MG63 (cell line): ENCODE results near the gene SHISA4. TPM values are rescaled to one million over a fixed set of nuclear protein-coding genes. Genes with fewer than 3 reads are reported as not detected.

Experiments used
- DNase-seq: peaks from one replicate; pipeline ENCODE4 v3.0.0-alpha.2; 2020
- H3K27me3 ChIP-seq: fragments of 250-450 bp; sonication (Bioruptor Pico); 2 replicates; pipeline ENCODE4 v1.5.1; 2020; ENCODE audit warnings: mild to moderate bottlenecking, moderate library complexity
- H3K36me3 ChIP-seq: fragments of 250-450 bp; sonication (Bioruptor Pico); 2 replicates; pipeline ENCODE4 v1.5.1; 2020; ENCODE audit warnings: mild to moderate bottlenecking, moderate library complexity
- H3K4me3 ChIP-seq: fragments of 250-450 bp; sonication (Bioruptor Pico); 2 replicates; pipeline ENCODE4 v1.5.1; 2020; ENCODE audit warnings: mild to moderate bottlenecking, moderate library complexity
- H3K9me3 ChIP-seq: fragments of 250-450 bp; sonication (Bioruptor Pico); 2 replicates; pipeline ENCODE4 v1.5.1; 2020; ENCODE audit warnings: mild to moderate bottlenecking, moderate library complexity
- total RNA-seq: library from RNA; depleted of rRNA; stranded (reverse); fragments of >200 nt; shearing (Covaris generic); gene quantifications from 2 replicates; pipeline ENCODE4 v1.2.3, GENCODE V29; 2014; ENCODE audit warnings: low replicate concordance

The SHISA4 gene
- total RNA-seq, 1 experiment from 2014 or later, result 28.8 TPM

- no peaks in the 10 kb centered on the region for H3K36me3 ChIP-seq
- no peaks in the 10 kb centered on the region for H3K9me3 ChIP-seq
- no peak for DNase-seq
- H3K4me3 ChIP-seq, result no peak overlapping the region
- H3K27me3 ChIP-seq, result no peaks in the 10 kb centered on the region
Observed at GRCh38 chr1:201905234-201905890, 16.7 kb downstream of the SHISA4 start.

- no peaks in the 10 kb centered on the region for H3K27me3 ChIP-seq
- no peak overlapping the region for H3K4me3 ChIP-seq
- no peaks in the 10 kb centered on the region for H3K9me3 ChIP-seq
- DNase-seq, result no peak
- no peaks in the 10 kb centered on the region for H3K36me3 ChIP-seq
Observed at GRCh38 chr1:201906336-201906735, 17.6 kb downstream of the SHISA4 start.

- no peak overlapping the region for H3K4me3 ChIP-seq
- DNase-seq, result no peak
- no peaks in the 10 kb centered on the region for H3K9me3 ChIP-seq
- H3K36me3 ChIP-seq, result no peaks in the 10 kb centered on the region
- H3K27me3 ChIP-seq, result no peaks in the 10 kb centered on the region
Observed at GRCh38 chr1:201907621-201908020, 18.9 kb downstream of the SHISA4 start.

GRCh38 chr1:201911826-201912571, 23.3 kb downstream of the SHISA4 start:
- DNase-seq, result no peak
- Histone ChIP-seq H3K4me3 (no peak overlapping the region), H3K27me3 (no peaks in the 10 kb centered on the region), H3K9me3 (no peaks in the 10 kb centered on the region), H3K36me3 (no peaks in the 10 kb centered on the region)

GRCh38 chr1:201912832-201913231, 24.1 kb downstream of the SHISA4 start:
- no peak for DNase-seq
- Histone ChIP-seq H3K27me3 (no peaks in the 10 kb centered on the region), H3K36me3 (no peaks in the 10 kb centered on the region), H3K4me3 (no peak overlapping the region), H3K9me3 (no peaks in the 10 kb centered on the region)

GRCh38 chr1:201914456-201915235, 25.9 kb downstream of the SHISA4 start:
- H3K27me3 ChIP-seq, result no peaks in the 10 kb centered on the region
- no peak for DNase-seq
- H3K9me3 ChIP-seq, result no peaks in the 10 kb centered on the region
- no peak overlapping the region for H3K4me3 ChIP-seq
- H3K36me3 ChIP-seq, result no peaks in the 10 kb centered on the region

GRCh38 chr1:201916649-201917249, 28.1 kb downstream of the SHISA4 start:
- DNase-seq, result peak; percentile 97
- H3K4me3 ChIP-seq, result no peak overlapping the region
- H3K9me3 ChIP-seq, result no peaks in the 10 kb centered on the region
- H3K27me3 ChIP-seq, result no peaks in the 10 kb centered on the region
- no peaks in the 10 kb centered on the region for H3K36me3 ChIP-seq

GRCh38 chr1:201917362-201918033, 28.8 kb downstream of the SHISA4 start:
- Histone ChIP-seq H3K36me3 (no peaks in the 10 kb centered on the region), H3K4me3 (no peak overlapping the region), H3K27me3 (no peaks in the 10 kb centered on the region), H3K9me3 (no peaks in the 10 kb centered on the region)
- peak; percentile 79 for DNase-seq

- H3K27me3 ChIP-seq, result no peaks in the 10 kb centered on the region
- H3K9me3 ChIP-seq, result no peaks in the 10 kb centered on the region
- no peak overlapping the region for H3K4me3 ChIP-seq
- no peak for DNase-seq
- no peaks in the 10 kb centered on the region for H3K36me3 ChIP-seq
Observed at GRCh38 chr1:201918343-201918742, 29.6 kb downstream of the SHISA4 start.

- no peaks in the 10 kb centered on the region for H3K27me3 ChIP-seq
- no peak overlapping the region for H3K4me3 ChIP-seq
- no peaks in the 10 kb centered on the region for H3K9me3 ChIP-seq
- no peaks in the 10 kb centered on the region for H3K36me3 ChIP-seq
- no peak for DNase-seq
Observed at GRCh38 chr1:201921952-201922558, 33.4 kb downstream of the SHISA4 start.

GRCh38 chr1:201925301-201925567, 36.5 kb downstream of the SHISA4 start:
- Histone ChIP-seq H3K9me3 (no peaks in the 10 kb centered on the region), H3K4me3 (no peak overlapping the region), H3K27me3 (no peaks in the 10 kb centered on the region), H3K36me3 (no peaks in the 10 kb centered on the region)
- no peak for DNase-seq

- Histone ChIP-seq H3K9me3 (no peaks in the 10 kb centered on the region), H3K4me3 (no peak overlapping the region), H3K36me3 (no peaks in the 10 kb centered on the region), H3K27me3 (no peaks in the 10 kb centered on the region)
- DNase-seq, result no peak
Observed at GRCh38 chr1:201925981-201926645, 37.4 kb downstream of the SHISA4 start.

GRCh38 chr1:201928266-201928665, 39.6 kb downstream of the SHISA4 start:
- Histone ChIP-seq H3K9me3 (no peaks in the 10 kb centered on the region), H3K36me3 (no peaks in the 10 kb centered on the region), H3K27me3 (no peaks in the 10 kb centered on the region), H3K4me3 (no peak overlapping the region)
- no peak for DNase-seq

GRCh38 chr1:201930137-201930536, 41.4 kb downstream of the SHISA4 start:
- DNase-seq, result no peak
- no peak overlapping the region for H3K4me3 ChIP-seq
- H3K36me3 ChIP-seq, result no peaks in the 10 kb centered on the region
- H3K9me3 ChIP-seq, result no peaks in the 10 kb centered on the region
- H3K27me3 ChIP-seq, result no peaks in the 10 kb centered on the region

GRCh38 chr1:201930803-201931202, 42.1 kb downstream of the SHISA4 start:
- no peak for DNase-seq
- H3K36me3 ChIP-seq, result no peaks in the 10 kb centered on the region
- H3K4me3 ChIP-seq, result no peak overlapping the region
- no peaks in the 10 kb centered on the region for H3K9me3 ChIP-seq
- H3K27me3 ChIP-seq, result no peaks in the 10 kb centered on the region

- no peak overlapping the region for H3K4me3 ChIP-seq
- peaks cover 3% of the 10 kb centered on the region for H3K9me3 ChIP-seq
- no peaks in the 10 kb centered on the region for H3K36me3 ChIP-seq
- peak; percentile 46 for DNase-seq
- H3K27me3 ChIP-seq, result no peaks in the 10 kb centered on the region
Observed at GRCh38 chr1:201933840-201934430, 45.2 kb downstream of the SHISA4 start.
